Urinary bladder (tissue), 4 donors: ENCODE measurements around the gene NDUFB6. TPM values are rescaled to one million over a fixed set of nuclear protein-coding genes. Genes with fewer than 3 reads are reported as not detected.
A peak's percentile ranks its signal among the peaks of the same experiment; 100 is the strongest.

Source experiments
- DNase-seq: peaks from one replicate; pipeline ENCODE4 v3.0.0-alpha.2; 2015; ENCODE audit errors: extremely low spot score
- H3K27ac ChIP-seq: one replicate; pipeline ENCODE4 v1.5.1; 2013; ENCODE audit warnings: low read depth, mild to moderate bottlenecking, moderate library complexity
- H3K36me3 ChIP-seq: one replicate; pipeline ENCODE4 v1.6.1; 2013; ENCODE audit warnings: mild to moderate bottlenecking, moderate library complexity; ENCODE audit not compliant: insufficient read depth
- H3K4me1 ChIP-seq: one replicate; pipeline ENCODE4 v1.6.1; 2013; ENCODE audit warnings: mild to moderate bottlenecking, moderate library complexity; ENCODE audit not compliant: insufficient read depth
- H3K4me3 ChIP-seq: one replicate; pipeline ENCODE4 v1.5.1; 2013; ENCODE audit warnings: low read depth, low read length
- WGBS: extraction: QIAGEN DNeasy Blood & Tissue Kit; methylation state at CpG from one replicate; pipeline ENCODE4 v1.1.7; 2013; 5-methylcytosine and 5-hydroxymethylcytosine counted together
- polyA plus RNA-seq: library from polyadenylated mRNA; stranded (reverse); fragments of 200-250 nt; gene quantifications from one replicate; pipeline ENCODE4 v1.2.3, GENCODE V29; 2013
- total RNA-seq: library from RNA; depleted of rRNA; stranded (reverse); fragments of >200 nt; gene quantifications from one replicate; pipeline ENCODE4 v1.2.3, GENCODE V29; 2014
- donor health status: healthy with polysubstance abuse.
- donor health status: healthy.

Gene NDUFB6
- total and polyA plus RNA-seq, 2 donors = 45.5 to 58.1 TPM

GRCh38 chr9:32580631-32581300 is 7.8 kb upstream of the NDUFB6 start:
- Histone ChIP-seq H3K36me3 (no peaks in the 10 kb centered on the region), H3K4me3 (no peak overlapping the region), H3K27ac (no peak overlapping the region), H3K4me1 (no peaks in the 10 kb centered on the region)
- 11% methylated on average over 3 of the region's 3 CpGs for WGBS
- no peak for DNase-seq

DNA sequence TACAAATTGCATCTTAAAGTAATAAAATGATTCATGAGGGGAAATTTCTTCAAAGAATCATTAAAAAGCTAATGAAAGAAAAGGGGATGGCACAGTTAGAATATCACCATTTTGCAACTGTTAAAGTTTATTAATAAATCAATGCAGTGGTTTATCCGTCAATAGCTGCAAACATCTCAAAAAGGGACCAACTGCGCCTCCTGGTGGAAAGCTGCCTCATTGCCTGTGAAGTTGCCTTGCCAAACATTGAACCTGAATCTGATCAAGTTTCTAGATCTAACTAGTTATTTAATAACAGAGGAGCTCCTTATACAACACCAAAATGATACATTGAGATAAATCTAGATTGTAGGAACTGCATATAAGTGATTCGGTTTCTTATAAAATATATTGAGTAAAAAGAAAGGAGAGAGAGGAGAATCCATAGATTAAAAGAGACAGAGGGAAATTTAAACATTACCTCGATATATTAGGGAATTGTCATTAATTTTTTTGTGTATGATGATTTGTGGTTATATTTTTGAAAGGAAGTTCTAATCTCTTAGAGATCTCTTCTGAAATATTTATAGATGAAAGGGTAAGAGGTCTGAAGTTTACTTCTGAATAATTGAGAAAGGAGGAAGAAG is 6.9 kb upstream of the NDUFB6 start:
- H3K36me3 ChIP-seq = no peaks in the 10 kb centered on the region
- H3K4me3 ChIP-seq = no peak overlapping the region
- no peak overlapping the region for H3K27ac ChIP-seq
- WGBS = 18% methylated on average over 4 of the region's 4 CpGs
- DNase-seq = no peak
- no peaks in the 10 kb centered on the region for H3K4me1 ChIP-seq

- Histone ChIP-seq H3K4me3 (no peak overlapping the region), H3K4me1 (no peaks in the 10 kb centered on the region)
These were observed 6.0 kb upstream of the NDUFB6 start for GRCh38 chr9:32578976-32579375.

GRCh38 chr9:32577316-32577715 is 4.4 kb upstream of the NDUFB6 start:
- Histone ChIP-seq H3K4me3 (no peak overlapping the region), H3K27ac (no peak overlapping the region), H3K4me1 (no peaks in the 10 kb centered on the region), H3K36me3 (no peaks in the 10 kb centered on the region)
- no peak for DNase-seq
- 81% methylated on average over 3 of the region's 3 CpGs for WGBS

More at GRCh38 chr9:32578976-32579375, 6.0 kb upstream of the NDUFB6 start:
- no peak overlapping the region for H3K27ac ChIP-seq
- no peak for DNase-seq
- 58% methylated on average over 5 of the region's 5 CpGs for WGBS
- no peaks in the 10 kb centered on the region for H3K36me3 ChIP-seq

DNA sequence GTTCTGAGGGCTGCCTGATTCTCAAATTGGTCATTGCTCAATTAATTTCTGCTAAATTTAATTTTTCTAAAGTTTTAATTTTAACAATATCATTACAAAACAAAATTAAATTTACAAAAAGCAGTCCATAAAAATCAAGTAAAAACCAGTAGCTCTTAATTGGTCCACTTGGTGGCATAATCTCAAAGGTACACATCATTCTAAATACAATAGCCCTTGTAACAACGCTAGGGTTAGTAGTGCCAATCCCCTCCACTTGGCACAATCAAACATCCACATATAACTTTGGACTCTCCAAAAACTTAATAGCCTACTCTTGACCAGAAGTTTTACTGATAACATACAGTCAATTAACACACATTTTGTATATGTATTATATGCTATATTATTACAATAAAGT is 1.9 kb upstream of the NDUFB6 start:
- no peaks in the 10 kb centered on the region for H3K36me3 ChIP-seq
- no peak overlapping the region for H3K27ac ChIP-seq
- H3K4me1 ChIP-seq = no peaks in the 10 kb centered on the region
- DNase-seq = no peak
- no peak overlapping the region for H3K4me3 ChIP-seq
- 70% methylated on average over 1 of the region's 1 CpG for WGBS

DNA sequence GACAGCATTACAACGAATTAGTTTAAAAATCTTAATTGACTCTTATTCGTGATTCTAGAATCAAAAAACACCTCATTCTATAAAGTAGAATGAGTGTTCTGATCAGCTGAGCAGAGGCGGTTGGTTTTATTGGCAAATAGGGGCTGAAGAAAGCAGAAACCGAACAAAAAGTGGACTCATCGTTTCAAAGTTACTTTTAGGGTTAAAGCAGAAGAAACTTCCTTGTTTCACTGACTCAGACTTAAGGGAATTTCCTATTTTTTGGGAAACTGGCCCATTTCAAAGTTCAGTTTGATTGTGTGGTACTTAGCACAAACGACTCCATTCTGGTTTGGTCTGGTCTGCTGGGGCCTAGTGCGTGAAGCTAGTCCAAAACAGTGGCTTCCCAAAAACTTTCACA is 862 bp upstream of the NDUFB6 start:
- no peaks in the 10 kb centered on the region for H3K36me3 ChIP-seq
- no peaks in the 10 kb centered on the region for H3K4me1 ChIP-seq
- 86% methylated on average over 7 of the region's 7 CpGs for WGBS
- no peak overlapping the region for H3K27ac ChIP-seq
- H3K4me3 ChIP-seq = no peak overlapping the region
- no peak for DNase-seq

DNA sequence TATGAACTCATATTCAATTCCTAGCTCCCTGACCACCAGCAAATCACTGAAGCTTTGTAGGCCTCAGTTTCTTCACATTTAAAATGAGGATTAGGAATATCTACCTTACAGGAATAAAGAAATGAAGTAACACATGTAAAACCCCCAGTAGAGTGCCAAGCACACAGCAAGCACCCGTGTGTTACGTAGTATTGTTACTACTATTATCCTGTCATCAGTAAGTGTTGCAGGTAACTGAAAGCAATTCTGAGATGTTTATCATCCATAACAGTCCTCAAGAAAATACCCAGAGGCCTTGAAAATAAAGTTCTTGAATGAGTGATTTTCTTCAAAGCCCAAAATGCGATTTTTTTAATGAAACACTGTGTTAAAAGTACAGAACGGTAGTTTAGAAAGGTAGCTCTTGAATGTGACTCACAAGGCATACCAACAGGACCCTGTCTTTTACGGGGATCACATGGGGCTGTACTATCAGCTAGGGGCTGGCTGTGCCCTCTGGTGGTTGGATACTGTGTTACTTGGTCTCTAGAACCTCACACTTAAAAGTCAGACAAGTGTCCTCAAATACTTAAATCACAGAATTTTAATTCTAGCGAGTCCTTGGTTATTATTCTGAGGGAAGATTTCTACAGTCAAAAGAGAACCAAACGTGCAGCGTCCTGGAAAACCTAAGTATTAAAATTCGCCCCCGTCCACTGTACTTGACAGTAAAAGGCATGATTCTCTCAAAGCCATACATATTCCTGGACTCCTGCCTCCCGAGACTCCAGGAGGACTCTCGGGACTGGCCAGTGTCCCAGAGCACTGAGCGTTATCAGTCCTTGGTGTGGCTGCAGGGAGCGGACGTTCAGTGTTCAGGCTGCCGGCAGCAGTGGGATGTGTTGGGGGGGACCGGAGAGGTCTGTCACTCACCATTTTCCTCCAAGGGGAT is 725 bp downstream of the NDUFB6 start:
- peak overlapping the region; percentile 92 for H3K27ac ChIP-seq
- H3K36me3 ChIP-seq = no peaks in the 10 kb centered on the region
- H3K4me3 ChIP-seq = peak overlapping the region; percentile 80
- no peaks in the 10 kb centered on the region for H3K4me1 ChIP-seq
- DNase-seq = peak; percentile 43
- WGBS = 2% methylated on average over 17 of the region's 17 CpGs

- H3K36me3 ChIP-seq = no peaks in the 10 kb centered on the region
- 90% methylated on average over 4 of the region's 4 CpGs for WGBS
- DNase-seq = no peak
- H3K4me1 ChIP-seq = no peaks in the 10 kb centered on the region
- no peak overlapping the region for H3K27ac ChIP-seq
- no peak overlapping the region for H3K4me3 ChIP-seq
These were observed 2.7 kb downstream of the NDUFB6 start for GRCh38 chr9:32570262-32570661.

- Histone ChIP-seq H3K4me3 (no peak overlapping the region), H3K4me1 (no peaks in the 10 kb centered on the region), H3K27ac (no peak overlapping the region), H3K36me3 (no peaks in the 10 kb centered on the region)
- WGBS = 95% methylated on average over 26 of the region's 26 CpGs
- DNase-seq = no peak
These were observed 6.2 kb downstream of the NDUFB6 start for GRCh38 chr9:32566770-32567169.

DNA sequence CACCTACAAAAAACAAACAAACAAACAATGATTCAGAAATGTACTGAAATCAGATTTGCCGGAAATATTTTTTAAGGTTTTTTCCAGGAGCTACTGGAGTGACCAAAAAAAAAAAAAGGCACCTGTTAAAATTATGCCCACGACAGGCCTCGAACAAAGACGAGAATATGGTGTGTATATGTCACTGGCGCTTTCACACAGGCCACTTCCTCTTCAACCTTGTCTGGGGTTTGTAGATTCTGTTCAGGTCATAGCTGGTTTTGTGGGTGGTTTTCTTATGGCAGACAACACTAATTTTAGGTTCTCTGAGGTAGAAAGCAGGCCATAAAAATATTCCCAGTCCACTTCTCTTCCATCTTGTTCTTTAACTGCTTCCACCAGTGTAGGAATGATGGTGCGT is 7.0 kb downstream of the NDUFB6 start:
- Histone ChIP-seq H3K36me3 (no peaks in the 10 kb centered on the region), H3K4me3 (no peak overlapping the region), H3K27ac (no peak overlapping the region), H3K4me1 (no peaks in the 10 kb centered on the region)
- DNase-seq = no peak
- WGBS = 92% methylated on average over 6 of the region's 6 CpGs

DNA sequence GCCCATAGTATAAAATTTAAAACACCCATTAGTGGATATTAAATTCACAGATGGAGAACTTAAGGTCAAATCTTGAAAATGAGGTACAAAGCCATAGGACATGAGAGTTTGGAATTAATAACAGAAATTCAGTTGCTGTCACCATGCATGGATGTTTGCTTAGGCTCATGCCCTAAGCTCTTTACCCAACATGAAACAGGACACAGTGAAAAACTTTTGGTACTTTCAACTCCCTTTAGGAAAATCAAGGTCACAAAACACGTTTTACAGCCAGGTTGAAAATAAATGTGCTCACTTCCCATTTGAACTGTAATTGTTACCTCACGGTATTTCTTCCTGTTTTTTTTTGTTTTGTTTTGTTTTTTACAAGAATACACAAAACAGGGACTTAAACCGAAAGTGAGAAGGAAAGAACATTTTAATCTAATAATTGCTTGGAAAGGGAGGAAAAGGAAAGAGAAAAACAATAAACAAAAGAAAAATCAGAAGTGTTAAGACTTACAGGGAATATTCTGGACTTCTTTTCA is 14.5 kb downstream of the NDUFB6 start:
- no peak overlapping the region for H3K27ac ChIP-seq
- 76% methylated on average over 3 of the region's 3 CpGs for WGBS
- no peak for DNase-seq
- H3K36me3 ChIP-seq = peaks cover 2% of the 10 kb centered on the region
- H3K4me3 ChIP-seq = no peak overlapping the region
- H3K4me1 ChIP-seq = no peaks in the 10 kb centered on the region

GRCh38 chr9:32554591-32554990 is 18.4 kb downstream of the NDUFB6 start:
- Histone ChIP-seq H3K27ac (no peak overlapping the region), H3K36me3 (peaks cover 2% of the 10 kb centered on the region), H3K4me1 (no peaks in the 10 kb centered on the region), H3K4me3 (no peak overlapping the region)
- DNase-seq = no peak

DNA sequence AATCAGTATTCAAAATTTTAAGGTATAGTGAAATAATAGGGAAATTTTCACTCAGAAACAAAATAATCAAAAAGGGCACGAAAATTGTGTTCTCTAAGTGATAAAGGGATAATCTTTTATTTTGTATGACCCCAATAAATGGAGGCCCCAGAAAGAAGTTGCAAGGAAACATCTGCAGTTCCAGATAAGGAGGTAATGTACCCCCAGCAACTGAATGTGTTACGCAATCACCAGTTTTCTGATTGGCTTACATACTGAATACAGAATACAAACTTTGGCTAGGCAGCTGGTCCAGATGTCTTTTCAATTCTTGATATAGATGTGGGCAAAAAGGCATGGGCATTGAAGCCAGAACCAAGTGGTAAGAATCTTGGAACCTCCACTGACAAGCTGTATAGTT is 18.9 kb downstream of the NDUFB6 start:
- WGBS = 71% methylated on average over 2 of the region's 2 CpGs
- Histone ChIP-seq H3K4me1 (no peaks in the 10 kb centered on the region), H3K27ac (no peak overlapping the region), H3K4me3 (no peak overlapping the region), H3K36me3 (peaks cover 2% of the 10 kb centered on the region)
- no peak for DNase-seq
